Fibroblast of villous mesenchyme (primary cell): ENCODE measurements around the gene NRXN3. TPM values are rescaled to one million over a fixed set of nuclear protein-coding genes. Genes with fewer than 3 reads are reported as not detected.

ENCODE experiments used
- DNase-seq: peaks from one replicate; pipeline ENCODE4 v3.0.0-alpha.2; 2010; ENCODE audit warnings: low read depth
- H3K4me3 ChIP-seq: 2 replicates; pipeline ENCODE4 v1.5.1; 2011; ENCODE audit warnings: low read depth, mild to moderate bottlenecking, low read length
- total RNA-seq: library from RNA; depleted of rRNA; stranded (reverse); fragments of >200 nt; gene quantifications from 2 replicates; pipeline ENCODE4 v1.2.3, GENCODE V29; 2012
- TF ChIP-seq, protein P1 (sequence below): IDR thresholded peaks from 2 replicates; pipeline ENCODE4 v1.5.1; 2012; ENCODE audit warnings: low read depth, mild to moderate bottlenecking, low read length; ENCODE audit not compliant: insufficient read depth

NRXN3 gene
- total RNA-seq, 1 donor, result 7.3 TPM

DNA sequence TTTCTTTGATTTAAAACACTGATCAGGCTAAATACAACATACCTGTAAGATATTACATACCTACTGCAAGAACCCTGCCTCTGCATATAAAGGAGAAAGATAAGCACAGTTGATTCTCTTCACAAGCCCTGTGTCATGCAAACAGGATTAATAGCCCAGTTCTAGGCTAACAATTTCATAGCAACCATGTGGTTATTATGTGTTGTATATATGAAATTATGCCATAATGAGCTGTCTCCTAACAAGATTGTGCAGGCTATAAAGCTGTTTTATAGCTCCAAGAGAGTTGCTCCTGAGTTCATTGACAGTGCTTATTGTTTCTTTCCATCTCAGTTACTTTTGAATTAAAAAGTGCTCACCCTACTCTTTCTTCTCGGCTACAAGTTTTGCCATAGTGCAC, 1431.9 kb downstream of the NRXN3 start:
- no peak for DNase-seq
- H3K4me3 ChIP-seq, result no peak overlapping the region

DNA sequence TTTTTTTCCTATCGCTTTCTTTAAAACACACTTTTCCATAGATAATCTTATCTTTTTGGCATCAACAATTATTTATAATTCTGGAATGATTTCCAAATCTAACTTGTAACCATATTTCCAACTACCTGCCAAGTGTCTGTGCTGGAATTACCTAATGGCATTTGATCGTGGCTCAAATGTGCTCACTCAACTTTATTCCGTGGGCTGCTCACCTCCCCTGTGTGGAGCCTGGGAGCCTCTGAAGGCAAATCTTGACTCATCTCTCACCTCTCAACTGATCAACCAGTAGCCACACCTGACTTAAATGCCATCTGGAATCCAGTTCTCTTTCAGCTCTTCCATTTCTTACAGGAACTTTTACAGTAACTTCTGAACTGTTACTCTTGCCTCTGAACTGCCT, 1432.6 kb downstream of the NRXN3 start:
- DNase-seq, result no peak
- no peak overlapping the region for H3K4me3 ChIP-seq
- TF ChIP-seq, protein P1, sequence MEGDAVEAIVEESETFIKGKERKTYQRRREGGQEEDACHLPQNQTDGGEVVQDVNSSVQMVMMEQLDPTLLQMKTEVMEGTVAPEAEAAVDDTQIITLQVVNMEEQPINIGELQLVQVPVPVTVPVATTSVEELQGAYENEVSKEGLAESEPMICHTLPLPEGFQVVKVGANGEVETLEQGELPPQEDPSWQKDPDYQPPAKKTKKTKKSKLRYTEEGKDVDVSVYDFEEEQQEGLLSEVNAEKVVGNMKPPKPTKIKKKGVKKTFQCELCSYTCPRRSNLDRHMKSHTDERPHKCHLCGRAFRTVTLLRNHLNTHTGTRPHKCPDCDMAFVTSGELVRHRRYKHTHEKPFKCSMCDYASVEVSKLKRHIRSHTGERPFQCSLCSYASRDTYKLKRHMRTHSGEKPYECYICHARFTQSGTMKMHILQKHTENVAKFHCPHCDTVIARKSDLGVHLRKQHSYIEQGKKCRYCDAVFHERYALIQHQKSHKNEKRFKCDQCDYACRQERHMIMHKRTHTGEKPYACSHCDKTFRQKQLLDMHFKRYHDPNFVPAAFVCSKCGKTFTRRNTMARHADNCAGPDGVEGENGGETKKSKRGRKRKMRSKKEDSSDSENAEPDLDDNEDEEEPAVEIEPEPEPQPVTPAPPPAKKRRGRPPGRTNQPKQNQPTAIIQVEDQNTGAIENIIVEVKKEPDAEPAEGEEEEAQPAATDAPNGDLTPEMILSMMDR, result no peak

More for the DNA sequence above, 1431.9 kb downstream of the NRXN3 start:
- TF ChIP-seq, protein P1, result no peak

DNA sequence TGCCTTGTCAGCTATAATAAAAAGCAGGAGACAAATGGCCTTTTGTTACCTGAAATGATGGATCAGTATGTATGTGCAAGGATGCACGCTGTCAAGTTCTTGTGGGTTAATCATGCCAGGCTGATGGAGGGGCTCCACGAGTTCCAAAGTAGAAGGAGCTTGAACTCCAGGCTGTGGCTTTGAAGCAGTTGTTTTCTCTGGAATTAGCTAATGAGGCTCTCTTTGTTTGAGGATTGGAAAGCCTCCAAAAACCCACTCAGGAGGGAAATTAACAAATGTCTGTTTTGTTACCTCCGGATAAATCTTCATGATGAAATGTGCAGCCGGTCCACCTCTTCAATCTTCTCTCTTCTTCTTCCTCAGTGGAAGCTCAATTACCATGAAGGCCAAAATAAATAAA, 1435.7 kb downstream of the NRXN3 start:
- TF ChIP-seq, protein P1, result no peak
- DNase-seq, result no peak
- H3K4me3 ChIP-seq, result no peak overlapping the region

DNA sequence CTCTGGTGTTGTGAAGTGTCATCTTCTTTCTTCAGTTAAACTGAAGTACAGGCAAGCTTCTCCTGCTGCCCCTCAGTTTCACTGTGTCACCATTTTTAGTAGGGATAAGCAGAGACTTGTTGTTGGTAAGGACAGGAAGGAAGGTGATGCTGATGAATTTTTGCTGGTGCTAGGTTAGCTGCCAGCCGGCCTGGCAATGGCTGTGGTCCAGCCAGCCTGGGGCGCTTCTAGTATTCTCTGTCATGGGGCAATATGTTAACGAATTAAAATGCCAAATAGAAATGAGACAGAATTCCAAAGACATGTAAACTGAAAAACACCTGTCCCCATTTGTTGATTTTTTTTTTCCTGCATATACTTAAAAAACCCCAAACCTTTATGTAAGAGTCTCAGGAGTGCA, 1438.3 kb downstream of the NRXN3 start:
- TF ChIP-seq, protein P1, result no peak

DNA sequence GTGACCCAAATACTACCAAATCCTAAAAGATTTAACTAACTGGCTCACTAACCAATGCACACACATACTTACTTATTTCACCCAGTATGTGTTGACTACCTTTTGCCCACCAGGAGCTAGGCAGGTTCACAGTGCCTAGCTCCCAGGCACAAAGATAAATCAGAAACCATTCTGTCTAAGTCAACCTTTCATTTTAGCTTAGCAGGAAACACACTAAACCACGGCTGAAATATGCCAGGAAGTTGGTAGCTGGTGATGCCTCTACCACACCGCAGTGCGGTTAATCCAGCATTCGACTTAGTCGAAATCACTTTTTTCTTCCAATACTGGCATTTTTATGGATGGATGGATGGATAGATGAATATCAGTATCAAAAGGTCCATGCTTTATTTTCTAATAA, 1443.5 kb downstream of the NRXN3 start:
- TF ChIP-seq, protein P1, result no peak
- DNase-seq, result no peak
- no peak overlapping the region for H3K4me3 ChIP-seq

More for the DNA sequence above, 1438.3 kb downstream of the NRXN3 start:
- no peak for DNase-seq
- H3K4me3 ChIP-seq, result no peak overlapping the region

DNA sequence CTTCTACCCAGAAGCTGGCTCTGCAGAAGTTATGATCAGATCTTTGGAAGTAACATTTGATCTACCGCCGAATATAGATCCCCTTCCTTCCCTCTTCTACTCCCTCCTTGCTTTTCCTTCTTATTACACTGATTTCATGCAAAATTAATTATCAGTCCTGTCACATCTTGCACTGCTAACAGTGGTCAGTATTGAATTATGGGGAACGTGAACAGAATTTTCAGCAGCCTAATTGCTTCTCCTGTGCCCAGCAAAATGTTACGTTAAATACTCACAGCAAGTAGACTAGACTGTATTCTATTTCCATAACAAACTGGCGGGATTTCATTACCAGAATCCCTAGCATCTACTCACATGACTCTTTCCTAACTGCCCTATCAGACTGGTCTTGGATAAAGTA, 1444.3 kb downstream of the NRXN3 start:
- DNase-seq, result no peak
- TF ChIP-seq, protein P1, result no peak
- H3K4me3 ChIP-seq, result no peak overlapping the region

DNA sequence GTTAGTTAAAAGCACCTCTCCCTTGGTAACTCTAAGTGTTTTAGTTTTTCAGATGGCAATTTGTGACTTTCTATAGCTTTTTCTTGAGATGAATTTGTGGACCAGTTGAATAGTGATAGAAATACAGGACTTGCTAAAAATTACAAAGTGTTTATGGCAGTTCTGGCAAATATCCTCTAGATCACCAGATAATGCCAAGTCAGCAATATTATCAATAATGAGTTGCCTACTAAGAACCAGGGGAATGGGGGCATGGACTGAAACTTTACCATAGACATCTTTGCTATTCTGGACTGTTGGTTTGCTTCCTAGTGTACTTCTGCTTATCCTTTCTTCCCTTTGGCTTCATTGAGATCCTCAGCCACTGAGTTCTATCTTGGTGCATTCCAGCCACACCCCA, 1456.9 kb downstream of the NRXN3 start:
- TF ChIP-seq, protein P1, result no peak
- no peak overlapping the region for H3K4me3 ChIP-seq
- no peak for DNase-seq
